HG03521 (cell line): ENCODE data around the gene LSM3.

Source experiments
- ATAC-seq: cut with Tn5 transposase; IDR thresholded peaks from one replicate; pipeline ENCODE4 v1.9.1; 2021; ENCODE audit warnings: mild to moderate bottlenecking, moderate library complexity; ENCODE audit not compliant: unreplicated experiment

LSM3 gene

GRCh38 chr3:14142567-14143270, 35.9 kb upstream of the LSM3 start:
- ATAC-seq = no peak

- ATAC-seq = no peak
Observed at GRCh38 chr3:14143271-14144225, 35.1 kb upstream of the LSM3 start.

GRCh38 chr3:14144423-14145075, 34.1 kb upstream of the LSM3 start:
- peak; percentile 96 for ATAC-seq

- ATAC-seq = no peak
Observed at GRCh38 chr3:14145236-14145635, 33.4 kb upstream of the LSM3 start.

GRCh38 chr3:14145670-14146380, 32.8 kb upstream of the LSM3 start:
- ATAC-seq = no peak

- no peak for ATAC-seq
Observed at GRCh38 chr3:14146381-14147065, 32.1 kb upstream of the LSM3 start.

- no peak for ATAC-seq
Observed at GRCh38 chr3:14147066-14147435, 31.6 kb upstream of the LSM3 start.

- no peak for ATAC-seq
Observed at GRCh38 chr3:14147617-14148016, 31.0 kb upstream of the LSM3 start.

GRCh38 chr3:14148041-14148985, 30.3 kb upstream of the LSM3 start:
- ATAC-seq = no peak

GRCh38 chr3:14150078-14150477, 28.5 kb upstream of the LSM3 start:
- no peak for ATAC-seq

GRCh38 chr3:14150491-14151230, 28.0 kb upstream of the LSM3 start:
- ATAC-seq = no peak

GRCh38 chr3:14151471-14152083, 27.0 kb upstream of the LSM3 start:
- no peak for ATAC-seq

GRCh38 chr3:14152233-14152962, 26.2 kb upstream of the LSM3 start:
- no peak for ATAC-seq

GRCh38 chr3:14152963-14153355, 25.7 kb upstream of the LSM3 start:
- no peak for ATAC-seq

- ATAC-seq = no peak
Observed at GRCh38 chr3:14153663-14154062, 25.0 kb upstream of the LSM3 start.

- ATAC-seq = no peak
Observed at GRCh38 chr3:14154276-14154675, 24.3 kb upstream of the LSM3 start.

- no peak for ATAC-seq
Observed at GRCh38 chr3:14154895-14155440, 23.6 kb upstream of the LSM3 start.
